ENCODE results near the gene PEX10. TPM values are rescaled to one million over a fixed set of nuclear protein-coding genes. Genes with fewer than 3 reads are reported as not detected.

Gene PEX10
- total and polyA plus RNA-seq, 4 donors: 6.2 to 16.4 (median 11.8) TPM

- Histone ChIP-seq H3K27ac (ENCODE audit: low read depth in 1 of 2, low read length in 2 of 2) (peak overlapping the region; percentile 26 to 73), H3K9ac (ENCODE audit: low read depth in 1 of 2, low read length in 2 of 2) (no peak overlapping the region), H3K4me3 (ENCODE audit: low read depth in 1 of 3, low read length in 3 of 3) (peak overlapping the region in 2 of 3 donors; percentile 7 to 37), H3K9me3 (ENCODE audit: control insufficient read depth in 4 of 4, low read length in 3 of 4) (no peaks in the 10 kb centered on the region), H3K4me1 (ENCODE audit: control insufficient read depth in 4 of 4, insufficient read depth in 4 of 4, low read length in 3 of 4) (peaks cover 3 to 37% (median 34%) of the 10 kb centered on the region in 4 donors), H3K27me3 (ENCODE audit: control insufficient read depth in 4 of 4, insufficient read depth in 4 of 4, low read length in 3 of 4) (no peaks in the 10 kb centered on the region), H3K36me3 (ENCODE audit: control insufficient read depth in 4 of 4, insufficient read depth in 3 of 4, low read depth in 1 of 4, low read length in 3 of 4) (peaks cover 7 to 23% (median 14%) of the 10 kb centered on the region in 4 donors)
- no peak for DNase-seq (ENCODE audit: low spot score)
- TF ChIP-seq SP1 (IDR thresholded peaks at IDR 0.05) (peak; percentile 95), GABPA (IDR thresholded peaks at IDR 0.05 in 1 of 2, conservative IDR thresholded peaks at IDR 0.05 in 1 of 2) (peak in 1 of 2 donors; percentile 67), HNF4A (conservative IDR thresholded peaks at IDR 0.05) (peak; percentile 92 to 93), JUND (IDR thresholded peaks at IDR 0.05) (peak; percentile 35 to 50), RXRA (IDR thresholded peaks at IDR 0.05) (peak in 1 of 2 donors; percentile 41), REST (IDR thresholded peaks at IDR 0.05) (peak; percentile 55), RAD21 (IDR thresholded peaks at IDR 0.05) (no peak), HNF4G (IDR thresholded peaks at IDR 0.05) (peak; percentile 77), YY1 (IDR thresholded peaks at IDR 0.05) (no peak)
- 43% methylated on average over 9 of the region's 9 CpGs for WGBS
Measured at GRCh38 chr1:2393471-2393877, 18.9 kb downstream of the PEX10 start.

GRCh38 chr1:2392686-2393085 lies 19.7 kb downstream of the PEX10 start:
- Histone ChIP-seq H3K36me3 (ENCODE audit: control insufficient read depth in 4 of 4, insufficient read depth in 3 of 4, low read depth in 1 of 4, low read length in 3 of 4) (peaks cover 7 to 18% (median 13%) of the 10 kb centered on the region in 4 donors), H3K27me3 (ENCODE audit: control insufficient read depth in 4 of 4, insufficient read depth in 4 of 4, low read length in 3 of 4) (no peaks in the 10 kb centered on the region), H3K4me1 (ENCODE audit: control insufficient read depth in 4 of 4, insufficient read depth in 4 of 4, low read length in 3 of 4) (peaks cover 3 to 37% (median 34%) of the 10 kb centered on the region in 4 donors), H3K4me3 (ENCODE audit: low read depth in 1 of 3, low read length in 3 of 3) (peak overlapping the region; percentile 68 to 95 (median 94)), H3K9ac (ENCODE audit: low read depth in 1 of 2, low read length in 2 of 2) (peak overlapping the region; percentile 80 to 83), H3K27ac (ENCODE audit: low read depth in 1 of 2, low read length in 2 of 2) (peak overlapping the region; percentile 19 to 73), H3K9me3 (ENCODE audit: control insufficient read depth in 4 of 4, low read length in 3 of 4) (no peaks in the 10 kb centered on the region)
- TF ChIP-seq HNF4A (conservative IDR thresholded peaks at IDR 0.05) (no peak), RXRA (IDR thresholded peaks at IDR 0.05) (no peak), SP1 (IDR thresholded peaks at IDR 0.05) (no peak), ZBTB33 (IDR thresholded peaks at IDR 0.05) (no peak), CTCF (IDR thresholded peaks at IDR 0.05; ENCODE audit: low read depth, low read length, missing input control) (no peak), MAX (IDR thresholded peaks at IDR 0.05) (no peak), RAD21 (IDR thresholded peaks at IDR 0.05) (no peak), GABPA (IDR thresholded peaks at IDR 0.05 in 1 of 2, conservative IDR thresholded peaks at IDR 0.05 in 1 of 2) (no peak), HNF4G (IDR thresholded peaks at IDR 0.05) (no peak)
- 43% methylated on average over 16 of the region's 16 CpGs for WGBS
- no peak for DNase-seq (ENCODE audit: low spot score)
